HG03045 (cell line): Measurements from ENCODE around the gene AGO4.

Experiments used
- ATAC-seq: cut with Tn5 transposase; IDR thresholded peaks from one replicate; pipeline ENCODE4 v1.9.1; 2021; ENCODE audit warnings: mild to moderate bottlenecking, moderate library complexity; ENCODE audit not compliant: unreplicated experiment

Gene AGO4

GRCh38 chr1:35894183-35894582 lies 86.4 kb downstream of the AGO4 start:
- ATAC-seq, result no peak

DNA sequence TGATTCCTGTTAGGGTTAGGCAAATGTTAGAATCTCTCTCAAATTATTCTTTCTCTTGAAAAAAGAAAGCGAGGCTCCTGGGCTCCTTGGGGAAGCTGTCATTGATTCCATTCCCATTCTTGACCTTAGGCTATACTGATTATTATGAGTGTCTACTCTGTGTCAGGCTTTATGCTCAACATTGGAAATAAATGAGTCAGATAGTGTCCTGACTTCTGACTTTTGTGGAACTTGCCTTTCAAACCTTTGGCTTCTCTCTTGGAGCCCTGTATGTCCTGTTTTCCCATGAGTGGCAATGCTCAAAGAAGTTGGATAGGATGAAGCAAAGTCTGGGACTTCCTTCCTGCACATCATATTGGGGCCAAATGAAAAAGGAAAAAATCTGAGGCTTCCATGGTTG lies 86.8 kb downstream of the AGO4 start:
- ATAC-seq, result no peak

DNA sequence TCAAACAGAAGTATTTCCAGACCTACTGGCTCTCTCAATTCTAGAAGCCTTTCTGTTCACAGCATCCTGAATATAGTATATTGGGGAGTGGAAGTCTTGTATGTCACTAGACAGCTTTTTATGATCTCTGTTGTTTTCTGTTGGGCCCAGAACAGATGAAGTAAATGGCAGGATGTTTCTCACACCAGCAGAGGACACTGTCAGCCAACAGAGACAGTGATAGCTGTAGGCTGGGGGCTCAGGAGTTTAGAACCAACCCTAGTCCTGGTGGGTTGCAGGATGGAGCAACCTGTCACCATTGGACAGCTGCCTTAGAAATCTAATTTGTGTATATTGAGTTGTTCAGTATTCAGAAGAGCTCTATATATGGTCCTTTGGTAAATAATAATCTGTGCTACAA lies 92.1 kb downstream of the AGO4 start:
- ATAC-seq, result no peak

- ATAC-seq, result no peak
These were observed 93.4 kb downstream of the AGO4 start for GRCh38 chr1:35901235-35901634.

DNA sequence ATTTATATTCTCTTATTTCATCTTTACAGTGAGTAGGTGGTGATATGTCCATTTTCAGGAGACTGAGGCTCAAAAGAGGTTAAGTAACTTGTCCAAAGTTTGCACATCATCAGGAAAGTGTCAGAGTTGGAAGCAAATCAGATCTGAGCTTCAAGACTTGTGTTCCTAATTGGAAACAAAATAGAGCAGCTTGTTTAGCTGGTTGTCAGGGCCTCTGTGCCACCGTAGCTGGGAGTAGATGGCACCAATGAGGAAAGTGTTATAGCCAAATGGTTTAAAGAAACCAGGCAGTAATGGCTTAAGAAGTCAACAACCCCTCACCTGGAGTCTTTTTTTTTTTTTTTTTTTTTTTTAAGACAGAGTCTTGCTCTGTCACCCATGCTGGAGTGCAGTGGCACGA lies 94.9 kb downstream of the AGO4 start:
- no peak for ATAC-seq
